ENCODE data around the gene ITGA6.
A peak's percentile ranks its signal among the peaks of the same experiment; 100 is the strongest.

Gene ITGA6

GRCh38 chr2:172442072-172442895 is 14.9 kb downstream of the ITGA6 start:
- DNase-seq, result peak; percentile 94 to 98

GRCh38 chr2:172445851-172446250 is 18.5 kb downstream of the ITGA6 start:
- DNase-seq, result no peak

GRCh38 chr2:172446474-172447063 is 19.2 kb downstream of the ITGA6 start:
- peak in 1 of 2 experiments; percentile 23 for DNase-seq

GRCh38 chr2:172447811-172448493 is 20.6 kb downstream of the ITGA6 start:
- no peak for DNase-seq

- DNase-seq, result no peak
Measured at GRCh38 chr2:172448544-172449267, 21.3 kb downstream of the ITGA6 start.

- DNase-seq, result no peak
Measured at GRCh38 chr2:172449911-172450550, 22.6 kb downstream of the ITGA6 start.

GRCh38 chr2:172451923-172452322 is 24.5 kb downstream of the ITGA6 start:
- no peak for DNase-seq

GRCh38 chr2:172452845-172453244 is 25.5 kb downstream of the ITGA6 start:
- no peak for DNase-seq

- DNase-seq, result no peak
Measured at GRCh38 chr2:172454404-172455120, 27.2 kb downstream of the ITGA6 start.

GRCh38 chr2:172455121-172455515 is 27.7 kb downstream of the ITGA6 start:
- no peak for DNase-seq

GRCh38 chr2:172456002-172456401 is 28.6 kb downstream of the ITGA6 start:
- DNase-seq, result peak in 1 of 2 experiments; percentile 18

- no peak for DNase-seq
Measured at GRCh38 chr2:172457536-172457935, 30.1 kb downstream of the ITGA6 start.

GRCh38 chr2:172458561-172459124 is 31.3 kb downstream of the ITGA6 start:
- no peak for DNase-seq

GRCh38 chr2:172460780-172461201 is 33.4 kb downstream of the ITGA6 start:
- no peak for DNase-seq

GRCh38 chr2:172461591-172462372 is 34.4 kb downstream of the ITGA6 start:
- peak in 1 of 2 experiments; percentile 42 for DNase-seq

- no peak for DNase-seq
Measured at GRCh38 chr2:172462373-172462848, 35.0 kb downstream of the ITGA6 start.

- peak in 1 of 2 experiments; percentile 20 for DNase-seq
Measured at GRCh38 chr2:172462849-172463381, 35.5 kb downstream of the ITGA6 start.

- DNase-seq, result no peak
Measured at GRCh38 chr2:172464400-172465129, 37.2 kb downstream of the ITGA6 start.
